Adrenal gland (tissue), 5 donors: Measurements from ENCODE around the gene SLC35A5.

Experiments
- CTCF ChIP-seq, 6 experiments: fragments of 450-650 bp in 4 of 6; fragments of 200-600 bp in 2 of 6; sonication (generic) in 1 of 6; IDR thresholded peaks; 1 replicate in 5 of 6; 2 replicates in 1 of 6; pipeline versions ENCODE4 v1.5.1 to v1.8.0; 2016 to 2021; ENCODE audit warnings: antibody characterized with exemption in 6 of 6, mild to moderate bottlenecking in 2 of 6, moderate library complexity in 1 of 6
- POLR2A ChIP-seq, 2 donors: fragments of 450-650 bp; IDR thresholded peaks; one replicate each; pipeline ENCODE4 v1.6.1; 2017; ENCODE audit warnings: antibody characterized with exemption in 2 of 2, mild to moderate bottlenecking in 2 of 2, moderate library complexity in 1 of 2
- donor health status: DM: no; HTN: no; CAD: no.

- peak in 2 of 6 experiments; percentile 5 to 24 for TF ChIP-seq CTCF (IDR thresholded peaks at IDR 0.05)
- TF ChIP-seq POLR2A (IDR thresholded peaks at IDR 0.05): peak; percentile 81 to 96
These were observed at the start of gene SLC35A5, which contains the start of gene ATG3 for GRCh38 chr3:112561734-112562529.
